Measurements from ENCODE around the gene GNB3.

DNA sequence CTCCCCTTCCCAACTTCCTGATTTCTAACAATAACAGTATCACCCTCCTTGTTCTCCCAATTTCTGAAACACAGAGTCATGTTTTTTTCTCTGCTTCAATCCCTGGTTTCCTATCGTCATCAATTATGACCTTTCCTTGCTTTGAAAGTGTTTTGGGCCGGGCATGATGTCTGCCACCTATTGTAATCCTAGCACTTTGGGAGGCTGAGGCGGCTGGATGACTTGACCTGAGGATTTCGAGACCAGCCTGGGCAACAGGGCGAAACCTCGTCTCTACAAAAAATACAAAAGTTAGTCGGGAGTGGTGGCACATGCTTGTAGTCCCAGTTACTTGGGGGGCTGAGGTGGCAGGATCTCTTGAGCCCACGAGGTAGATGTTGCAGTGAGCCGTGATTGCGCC, 31.7 kb upstream of the GNB3 start:
- TF ChIP-seq, protein P1, sequence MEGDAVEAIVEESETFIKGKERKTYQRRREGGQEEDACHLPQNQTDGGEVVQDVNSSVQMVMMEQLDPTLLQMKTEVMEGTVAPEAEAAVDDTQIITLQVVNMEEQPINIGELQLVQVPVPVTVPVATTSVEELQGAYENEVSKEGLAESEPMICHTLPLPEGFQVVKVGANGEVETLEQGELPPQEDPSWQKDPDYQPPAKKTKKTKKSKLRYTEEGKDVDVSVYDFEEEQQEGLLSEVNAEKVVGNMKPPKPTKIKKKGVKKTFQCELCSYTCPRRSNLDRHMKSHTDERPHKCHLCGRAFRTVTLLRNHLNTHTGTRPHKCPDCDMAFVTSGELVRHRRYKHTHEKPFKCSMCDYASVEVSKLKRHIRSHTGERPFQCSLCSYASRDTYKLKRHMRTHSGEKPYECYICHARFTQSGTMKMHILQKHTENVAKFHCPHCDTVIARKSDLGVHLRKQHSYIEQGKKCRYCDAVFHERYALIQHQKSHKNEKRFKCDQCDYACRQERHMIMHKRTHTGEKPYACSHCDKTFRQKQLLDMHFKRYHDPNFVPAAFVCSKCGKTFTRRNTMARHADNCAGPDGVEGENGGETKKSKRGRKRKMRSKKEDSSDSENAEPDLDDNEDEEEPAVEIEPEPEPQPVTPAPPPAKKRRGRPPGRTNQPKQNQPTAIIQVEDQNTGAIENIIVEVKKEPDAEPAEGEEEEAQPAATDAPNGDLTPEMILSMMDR (IDR thresholded peaks at IDR 0.05; ENCODE audit: insufficient read depth, low read depth, low read length) = no peak
- no peak for TF ChIP-seq EZH2 (IDR thresholded peaks at IDR 0.05; ENCODE audit: insufficient read depth, low read length)

Data from astrocyte (in vitro differentiated cells and primary cell).